ENCODE measurements around the gene VIPR1.

VIPR1 gene

GRCh38 chr3:42508562-42508961 lies 6.1 kb downstream of the VIPR1 start:
- no peak for TF ChIP-seq CTCF (IDR thresholded peaks at IDR 0.05; ENCODE audit: low read depth, low read length, missing control alignments)
- no peak for DNase-seq (ENCODE audit: low read depth)
- no peak overlapping the region for H3K4me3 ChIP-seq (ENCODE audit: low read depth, low read length)
- in situ Hi-C loops (cut with HindIII; ENCODE audit: low sequenced_read_pairs) = no loop called here

- in situ Hi-C loops (cut with HindIII; ENCODE audit: low sequenced_read_pairs) = no loop called here
- no peak for DNase-seq (ENCODE audit: low read depth)
- no peak for TF ChIP-seq CTCF (IDR thresholded peaks at IDR 0.05; ENCODE audit: low read depth, low read length, missing control alignments)
- no peak overlapping the region for H3K4me3 ChIP-seq (ENCODE audit: low read depth, low read length)
Measured at GRCh38 chr3:42509111-42509510, 6.7 kb downstream of the VIPR1 start.

GRCh38 chr3:42510325-42510724 lies 7.9 kb downstream of the VIPR1 start:
- no peak for TF ChIP-seq CTCF (IDR thresholded peaks at IDR 0.05; ENCODE audit: low read depth, low read length, missing control alignments)
- DNase-seq (ENCODE audit: low read depth) = no peak
- H3K4me3 ChIP-seq (ENCODE audit: low read depth, low read length) = no peak overlapping the region
- in situ Hi-C loops (cut with HindIII; ENCODE audit: low sequenced_read_pairs) = loop anchor here (5.0 kb wide), 1 partner anchor 83 kb away; no protein-coding TSS in a partner anchor

GRCh38 chr3:42511201-42511600 lies 8.8 kb downstream of the VIPR1 start:
- no peak overlapping the region for H3K4me3 ChIP-seq (ENCODE audit: low read depth, low read length)
- no peak for TF ChIP-seq CTCF (IDR thresholded peaks at IDR 0.05; ENCODE audit: low read depth, low read length, missing control alignments)
- in situ Hi-C loops (cut with HindIII; ENCODE audit: low sequenced_read_pairs) = loop anchor here (5.0 kb wide), 1 partner anchor 84 kb away; no protein-coding TSS in a partner anchor
- no peak for DNase-seq (ENCODE audit: low read depth)

GRCh38 chr3:42511736-42512135 lies 9.3 kb downstream of the VIPR1 start:
- H3K4me3 ChIP-seq (ENCODE audit: low read depth, low read length) = no peak overlapping the region
- no peak for DNase-seq (ENCODE audit: low read depth)
- TF ChIP-seq CTCF (IDR thresholded peaks at IDR 0.05; ENCODE audit: low read depth, low read length, missing control alignments) = no peak
- in situ Hi-C loops (cut with HindIII; ENCODE audit: low sequenced_read_pairs) = loop anchor here (5.0 kb wide), 1 partner anchor 84 kb away; no protein-coding TSS in a partner anchor

- no peak for TF ChIP-seq CTCF (IDR thresholded peaks at IDR 0.05; ENCODE audit: low read depth, low read length, missing control alignments)
- no peak overlapping the region for H3K4me3 ChIP-seq (ENCODE audit: low read depth, low read length)
- DNase-seq (ENCODE audit: low read depth) = no peak
- in situ Hi-C loops (cut with HindIII; ENCODE audit: low sequenced_read_pairs) = loop anchor here (5.0 kb wide), 1 partner anchor 86 kb away; no protein-coding TSS in a partner anchor
Measured at GRCh38 chr3:42513121-42513520, 10.7 kb downstream of the VIPR1 start.

All from astrocyte of the cerebellum (primary cell).